ENCODE results near the gene SMIM45. TPM values are rescaled to one million over a fixed set of nuclear protein-coding genes. Genes with fewer than 3 reads are reported as not detected.

SMIM45 gene

DNA sequence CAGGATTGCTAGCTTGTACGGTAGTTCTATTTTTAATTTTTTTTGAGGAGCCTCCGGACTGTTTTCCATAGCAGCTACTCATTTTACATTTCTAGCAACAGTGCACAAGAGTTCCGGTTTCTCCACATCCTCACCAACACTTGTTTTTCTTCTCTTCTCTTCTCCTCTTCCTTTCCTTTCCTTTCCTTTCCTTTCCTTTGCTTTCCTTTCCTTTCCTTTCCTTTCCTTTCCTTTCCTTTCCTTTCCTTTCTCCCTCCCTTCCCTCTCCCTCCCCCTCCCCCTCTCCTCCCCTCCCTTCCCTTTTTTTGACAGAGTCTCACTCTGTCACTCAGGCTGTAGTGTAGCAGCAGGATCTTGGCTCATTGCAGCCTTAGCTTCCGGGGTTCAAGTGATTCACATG is 56.0 kb downstream of the SMIM45 start:
- TF ChIP-seq EZH2 (IDR thresholded peaks at IDR 0.05; ENCODE audit: low read length, unreplicated experiment): no peak
- TF ChIP-seq, protein P1, sequence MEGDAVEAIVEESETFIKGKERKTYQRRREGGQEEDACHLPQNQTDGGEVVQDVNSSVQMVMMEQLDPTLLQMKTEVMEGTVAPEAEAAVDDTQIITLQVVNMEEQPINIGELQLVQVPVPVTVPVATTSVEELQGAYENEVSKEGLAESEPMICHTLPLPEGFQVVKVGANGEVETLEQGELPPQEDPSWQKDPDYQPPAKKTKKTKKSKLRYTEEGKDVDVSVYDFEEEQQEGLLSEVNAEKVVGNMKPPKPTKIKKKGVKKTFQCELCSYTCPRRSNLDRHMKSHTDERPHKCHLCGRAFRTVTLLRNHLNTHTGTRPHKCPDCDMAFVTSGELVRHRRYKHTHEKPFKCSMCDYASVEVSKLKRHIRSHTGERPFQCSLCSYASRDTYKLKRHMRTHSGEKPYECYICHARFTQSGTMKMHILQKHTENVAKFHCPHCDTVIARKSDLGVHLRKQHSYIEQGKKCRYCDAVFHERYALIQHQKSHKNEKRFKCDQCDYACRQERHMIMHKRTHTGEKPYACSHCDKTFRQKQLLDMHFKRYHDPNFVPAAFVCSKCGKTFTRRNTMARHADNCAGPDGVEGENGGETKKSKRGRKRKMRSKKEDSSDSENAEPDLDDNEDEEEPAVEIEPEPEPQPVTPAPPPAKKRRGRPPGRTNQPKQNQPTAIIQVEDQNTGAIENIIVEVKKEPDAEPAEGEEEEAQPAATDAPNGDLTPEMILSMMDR (conservative IDR thresholded peaks at IDR 0.05; ENCODE audit: low read depth, low read length): no peak
- no peak for TF ChIP-seq EZH2phosphoT487 (IDR thresholded peaks at IDR 0.05; ENCODE audit: borderline replicate concordance, low read length)
- no peaks in the 10 kb centered on the region for H3F3A ChIP-seq (ENCODE audit: low read length, unreplicated experiment)
- H3K27ac ChIP-seq (ENCODE audit: low read length): no peak overlapping the region
- no TSS peak for BruUV-seq (replicated peaks)
- H3K36me3 ChIP-seq (ENCODE audit: low read depth, low read length): no peaks in the 10 kb centered on the region
- no peak overlapping the region for H3K4me3 ChIP-seq (ENCODE audit: low read length)
- H3K4me1 ChIP-seq (ENCODE audit: insufficient read depth, low read length): no peaks in the 10 kb centered on the region
- POLR2A ChIA-PET (ENCODE audit: unreplicated experiment): no interaction called here
- H4K20me1 ChIP-seq (ENCODE audit: low read length): no peaks in the 10 kb centered on the region
- no peak overlapping the region for H3K4me2 ChIP-seq (ENCODE audit: low read length)
- peaks cover 6% of the 10 kb centered on the region; the same call in 1 of the 2 replicates for H3K9me3 ChIP-seq (ENCODE audit: low read length)
- no peaks in the 10 kb centered on the region for H3K27me3 ChIP-seq (ENCODE audit: low read length)
- intact Hi-C loops (cut with micrococcal nuclease): no loop called here
- ATAC-seq (no peak), DNase-seq (no peak)
- H2AFZ ChIP-seq (ENCODE audit: low read length): no peak overlapping the region
- no peaks in the 10 kb centered on the region for H3K79me2 ChIP-seq (ENCODE audit: low read length)
- no peak overlapping the region for H3K9ac ChIP-seq (ENCODE audit: low read length)
- no peaks in the 10 kb centered on the region for H3K9me2 ChIP-seq (replicated peaks; ENCODE audit: low read length)
- CTCF ChIA-PET: no interaction called here

Other genes with a start within 250 kb of the SMIM45 start
- 7.9 and 17.6 TPM in 2 replicates for gene CCDC134, start 151.5 kb upstream of the SMIM45 start, total RNA-seq (2014; rRNA removed)
- 38.7 and 40.0 TPM in 2 replicates for gene SREBF2, start 119.0 kb upstream of the SMIM45 start, total RNA-seq (2014; rRNA removed)
- gene SHISA8, start 37.1 kb upstream of the SMIM45 start, total RNA-seq (2014; rRNA removed): not detected in 2 replicates
- gene TNFRSF13C, start 25.3 kb upstream of the SMIM45 start, total RNA-seq (2014; rRNA removed): 0.58 and 0.66 TPM in 2 replicates
- 75.9 and 77.5 TPM in 2 replicates for gene CENPM, start 5.0 kb upstream of the SMIM45 start, total RNA-seq (2014; rRNA removed)
- 1.2 and 3.6 TPM in 2 replicates for gene SEPTIN3, start 17.3 kb downstream of the SMIM45 start, total RNA-seq (2014; rRNA removed)
- gene WBP2NL, start 46.6 kb downstream of the SMIM45 start, total RNA-seq (2014; rRNA removed): 0.33 TPM in 1 of 2 replicates, not detected in the other
- 25.1 and 27.2 TPM in 2 replicates for gene NAGA, start 118.7 kb downstream of the SMIM45 start, total RNA-seq (2014; rRNA removed)
- gene PHETA2, start 122.1 kb downstream of the SMIM45 start, total RNA-seq (2014; rRNA removed): 0.04 TPM in 1 of 2 replicates, not detected in the other
- gene SMDT1, start 127.5 kb downstream of the SMIM45 start, total RNA-seq (2014; rRNA removed): 17.5 and 18.3 TPM in 2 replicates
- 91.5 and 118 TPM in 2 replicates for gene NDUFA6, start 138.6 kb downstream of the SMIM45 start, total RNA-seq (2014; rRNA removed)
- 0.52 and 0.55 TPM in 2 replicates for gene CYP2D6, start 178.7 kb downstream of the SMIM45 start, total RNA-seq (2014; rRNA removed)

All from PC-3 (cell line).